Ishikawa (cell line): ENCODE results near the gene ARHGAP26.

ENCODE experiments used
- CEBPB ChIP-seq: IDR thresholded peaks from 2 replicates; pipeline ENCODE4 v1.6.1; 2012
- CREB1 ChIP-seq: IDR thresholded peaks from 2 replicates; pipeline ENCODE4 v1.6.1; 2012; ENCODE audit warnings: low read depth
- EGR1 ChIP-seq: IDR thresholded peaks from 2 replicates; pipeline ENCODE4 v1.6.1; 2012
- EP300 ChIP-seq: IDR thresholded peaks from 2 replicates; pipeline ENCODE4 v1.6.1; 2012; ENCODE audit warnings: borderline replicate concordance
- FOXM1 ChIP-seq: IDR thresholded peaks from 2 replicates; pipeline ENCODE4 v1.6.1; 2012; ENCODE audit warnings: low read depth, borderline replicate concordance
- NFIC ChIP-seq: IDR thresholded peaks from 2 replicates; pipeline ENCODE4 v1.6.1; 2012
- RAD21 ChIP-seq: IDR thresholded peaks from 2 replicates; pipeline ENCODE4 v1.6.1; 2012; ENCODE audit warnings: low read depth
- TAF1 ChIP-seq: IDR thresholded peaks from 2 replicates; pipeline ENCODE4 v1.6.1; 2012; ENCODE audit warnings: low read depth, mild to moderate bottlenecking
- TCF12 ChIP-seq: IDR thresholded peaks from 2 replicates; pipeline ENCODE4 v1.6.1; 2012; ENCODE audit warnings: low read depth
- TEAD4 ChIP-seq: IDR thresholded peaks from 2 replicates; pipeline ENCODE4 v1.6.1; 2012
- YY1 ChIP-seq: IDR thresholded peaks from 2 replicates; pipeline ENCODE4 v1.6.1; 2012; ENCODE audit warnings: low read depth
- ZBTB7A ChIP-seq: IDR thresholded peaks from 2 replicates; pipeline ENCODE4 v1.6.1; 2012; ENCODE audit warnings: low read depth
- TF ChIP-seq, protein P1 (sequence below): IDR thresholded peaks from 2 replicates; pipeline ENCODE4 v1.6.1; 2012
- TF ChIP-seq, protein P2 (sequence below): IDR thresholded peaks from 2 replicates; pipeline ENCODE4 v1.6.1; 2012
- TF ChIP-seq, protein P3 (sequence below): IDR thresholded peaks from 2 replicates; pipeline ENCODE4 v1.6.1; 2012; ENCODE audit warnings: low read depth, mild to moderate bottlenecking

The ARHGAP26 gene

DNA sequence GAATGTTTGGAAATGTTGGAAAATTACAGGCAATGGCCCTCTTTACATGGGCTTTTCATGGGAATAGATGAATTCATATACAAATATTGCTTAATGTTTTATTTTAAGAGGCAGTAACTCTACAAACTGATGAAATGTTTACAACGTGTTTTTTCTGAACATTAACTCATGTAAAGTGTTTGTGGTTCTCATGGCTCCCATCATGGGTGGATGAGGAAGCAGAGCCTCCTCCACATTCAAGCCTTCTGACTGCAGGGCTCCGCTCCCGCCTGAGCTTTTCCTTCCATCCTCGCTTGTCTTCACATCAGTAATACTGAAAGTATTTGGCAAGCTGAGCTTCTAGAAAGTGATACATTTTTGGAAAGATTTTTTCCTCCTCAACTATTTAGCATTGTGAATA lies 204.2 kb downstream of the ARHGAP26 start:
- TF ChIP-seq EGR1 (no peak), FOXM1 (no peak), ZBTB7A (no peak), NFIC (no peak), YY1 (no peak), TCF12 (no peak), EP300 (no peak), CREB1 (no peak)
- TF ChIP-seq, protein P1, sequence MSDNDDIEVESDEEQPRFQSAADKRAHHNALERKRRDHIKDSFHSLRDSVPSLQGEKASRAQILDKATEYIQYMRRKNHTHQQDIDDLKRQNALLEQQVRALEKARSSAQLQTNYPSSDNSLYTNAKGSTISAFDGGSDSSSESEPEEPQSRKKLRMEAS: no peak

DNA sequence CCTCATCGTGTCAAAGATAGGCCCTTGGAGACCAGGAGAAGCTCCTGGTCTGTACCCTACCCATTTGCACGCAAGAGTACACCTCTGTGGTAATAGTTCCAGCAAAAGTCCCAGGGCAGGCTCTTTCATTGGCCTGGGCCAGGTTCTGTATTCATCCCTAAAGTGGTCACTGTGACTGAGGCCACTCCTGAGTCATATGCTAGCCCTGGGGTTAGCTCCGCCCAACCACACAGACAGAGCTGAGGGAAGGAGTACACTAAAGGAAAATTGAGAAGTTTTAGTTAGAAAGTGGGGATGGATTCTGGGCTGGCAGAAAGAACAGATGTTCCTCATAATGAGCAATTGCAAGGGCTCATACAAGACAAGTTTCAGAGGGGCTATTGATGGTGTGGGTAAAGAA lies 206.7 kb downstream of the ARHGAP26 start:
- TF ChIP-seq RAD21 (no peak), TAF1 (no peak), EGR1 (no peak), CEBPB (no peak), ZBTB7A (no peak), TCF12 (no peak), NFIC (no peak), FOXM1 (no peak), TEAD4 (no peak), CREB1 (no peak), EP300 (no peak), YY1 (no peak)
- TF ChIP-seq, protein P2, sequence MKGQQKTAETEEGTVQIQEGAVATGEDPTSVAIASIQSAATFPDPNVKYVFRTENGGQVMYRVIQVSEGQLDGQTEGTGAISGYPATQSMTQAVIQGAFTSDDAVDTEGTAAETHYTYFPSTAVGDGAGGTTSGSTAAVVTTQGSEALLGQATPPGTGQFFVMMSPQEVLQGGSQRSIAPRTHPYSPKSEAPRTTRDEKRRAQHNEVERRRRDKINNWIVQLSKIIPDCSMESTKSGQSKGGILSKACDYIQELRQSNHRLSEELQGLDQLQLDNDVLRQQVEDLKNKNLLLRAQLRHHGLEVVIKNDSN: no peak
- TF ChIP-seq, protein P3, sequence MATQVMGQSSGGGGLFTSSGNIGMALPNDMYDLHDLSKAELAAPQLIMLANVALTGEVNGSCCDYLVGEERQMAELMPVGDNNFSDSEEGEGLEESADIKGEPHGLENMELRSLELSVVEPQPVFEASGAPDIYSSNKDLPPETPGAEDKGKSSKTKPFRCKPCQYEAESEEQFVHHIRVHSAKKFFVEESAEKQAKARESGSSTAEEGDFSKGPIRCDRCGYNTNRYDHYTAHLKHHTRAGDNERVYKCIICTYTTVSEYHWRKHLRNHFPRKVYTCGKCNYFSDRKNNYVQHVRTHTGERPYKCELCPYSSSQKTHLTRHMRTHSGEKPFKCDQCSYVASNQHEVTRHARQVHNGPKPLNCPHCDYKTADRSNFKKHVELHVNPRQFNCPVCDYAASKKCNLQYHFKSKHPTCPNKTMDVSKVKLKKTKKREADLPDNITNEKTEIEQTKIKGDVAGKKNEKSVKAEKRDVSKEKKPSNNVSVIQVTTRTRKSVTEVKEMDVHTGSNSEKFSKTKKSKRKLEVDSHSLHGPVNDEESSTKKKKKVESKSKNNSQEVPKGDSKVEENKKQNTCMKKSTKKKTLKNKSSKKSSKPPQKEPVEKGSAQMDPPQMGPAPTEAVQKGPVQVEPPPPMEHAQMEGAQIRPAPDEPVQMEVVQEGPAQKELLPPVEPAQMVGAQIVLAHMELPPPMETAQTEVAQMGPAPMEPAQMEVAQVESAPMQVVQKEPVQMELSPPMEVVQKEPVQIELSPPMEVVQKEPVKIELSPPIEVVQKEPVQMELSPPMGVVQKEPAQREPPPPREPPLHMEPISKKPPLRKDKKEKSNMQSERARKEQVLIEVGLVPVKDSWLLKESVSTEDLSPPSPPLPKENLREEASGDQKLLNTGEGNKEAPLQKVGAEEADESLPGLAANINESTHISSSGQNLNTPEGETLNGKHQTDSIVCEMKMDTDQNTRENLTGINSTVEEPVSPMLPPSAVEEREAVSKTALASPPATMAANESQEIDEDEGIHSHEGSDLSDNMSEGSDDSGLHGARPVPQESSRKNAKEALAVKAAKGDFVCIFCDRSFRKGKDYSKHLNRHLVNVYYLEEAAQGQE: no peak
- TF ChIP-seq, protein P1: no peak

DNA sequence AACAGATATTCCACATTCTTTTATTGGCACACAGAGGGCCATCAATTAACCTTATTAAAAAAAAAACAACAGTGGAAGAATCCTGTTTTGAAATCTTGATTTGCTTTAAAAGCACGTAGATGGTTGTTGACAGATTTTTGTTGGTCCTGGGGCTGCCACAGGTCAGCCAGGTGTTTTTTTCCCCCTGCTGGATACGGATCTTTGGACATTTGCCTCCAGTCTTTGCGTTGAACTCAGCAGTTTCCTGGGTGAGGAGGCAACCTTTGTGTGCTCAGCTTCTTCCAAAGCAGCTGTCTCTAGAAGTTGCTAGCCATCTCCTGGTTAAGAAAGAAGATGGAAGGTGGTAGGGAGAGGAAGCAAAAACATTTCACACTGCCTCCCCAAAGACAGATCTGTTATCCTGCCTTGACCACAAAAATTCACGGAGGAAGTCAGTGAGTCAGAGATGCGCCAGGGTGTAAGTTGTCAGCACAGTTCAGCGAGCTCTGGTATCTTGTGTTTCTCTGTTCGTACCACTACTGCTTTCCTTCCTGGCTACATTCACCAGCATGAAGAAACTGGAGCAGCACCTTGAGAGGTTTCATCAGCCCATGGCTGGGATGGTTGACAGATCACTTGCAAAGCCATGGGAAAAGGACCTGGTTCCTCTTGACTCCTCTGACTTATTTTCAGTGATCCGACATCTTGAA lies 207.3 kb downstream of the ARHGAP26 start:
- TF ChIP-seq TAF1 (no peak), EP300 (no peak), TEAD4 (no peak), RAD21 (no peak), NFIC (no peak), YY1 (no peak)
- TF ChIP-seq, protein P3: no peak

DNA sequence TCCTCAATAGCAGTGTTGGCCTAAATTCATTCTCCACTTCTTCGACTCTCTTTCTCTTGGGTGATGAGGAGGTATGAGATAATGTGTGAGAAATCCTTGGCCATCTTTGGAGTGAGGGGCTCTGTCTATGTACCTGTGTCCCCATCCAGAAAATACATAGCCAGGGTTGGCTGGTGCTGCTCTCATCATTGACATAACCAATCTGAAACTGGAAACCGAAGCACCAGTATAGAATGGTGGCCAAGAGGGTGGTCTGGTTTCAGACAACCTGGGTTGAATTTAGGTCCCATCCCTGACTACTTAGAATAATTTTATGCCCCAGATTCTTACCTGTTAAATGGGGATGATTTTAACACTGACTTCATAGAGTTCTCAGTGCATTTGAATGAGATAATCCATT lies 208.1 kb downstream of the ARHGAP26 start:
- TF ChIP-seq, protein P2: no peak
- TF ChIP-seq CREB1 (no peak), EGR1 (no peak), CEBPB (no peak), TEAD4 (no peak), RAD21 (no peak), NFIC (no peak), FOXM1 (no peak), EP300 (no peak), YY1 (no peak), ZBTB7A (no peak), TCF12 (no peak), TAF1 (no peak)
- TF ChIP-seq, protein P1: no peak
- TF ChIP-seq, protein P3: no peak

DNA sequence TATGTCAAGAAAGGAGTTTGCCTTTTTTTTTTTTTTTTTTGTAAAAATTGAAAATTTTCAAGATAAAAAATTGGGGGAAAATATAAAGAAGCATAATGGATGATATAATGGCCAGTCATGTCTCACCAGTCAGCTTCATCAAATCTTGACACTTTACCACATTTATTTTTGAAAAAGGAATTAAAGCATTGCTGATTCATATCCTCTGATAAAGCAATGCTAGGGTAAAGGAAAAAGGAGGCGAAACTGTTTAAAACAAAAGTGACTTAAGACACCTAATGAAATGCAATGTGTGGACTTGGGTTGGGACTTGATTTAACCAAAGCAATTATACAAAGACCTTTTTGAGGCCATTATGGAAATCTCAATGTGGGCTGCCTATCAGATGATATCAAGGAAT lies 208.5 kb downstream of the ARHGAP26 start:
- TF ChIP-seq, protein P1: no peak
- TF ChIP-seq FOXM1 (no peak), ZBTB7A (no peak), YY1 (no peak), RAD21 (no peak), CREB1 (no peak), TEAD4 (no peak), TAF1 (no peak), EP300 (no peak), CEBPB (no peak)
- TF ChIP-seq, protein P2: no peak
